ENCODE results near the gene CAMK1D.
"Not testable (repeated sequence)": the region's sequence is repeated elsewhere in the genome, so short reads cannot be mapped to it uniquely, and the experiment has no call there.

CAMK1D gene

GRCh38 chr10:12348870-12349628 is at the start of gene CAMK1D:
CAMK1D (plus strand) TSS chr10:12349547.
- DNase-seq: peak; percentile 67 to 69

- not testable (repeated sequence) for DNase-seq
Measured at GRCh38 chr10:12301036-12301435, 48.3 kb upstream of the CAMK1D start.

- DNase-seq: no peak
Measured at GRCh38 chr10:12308057-12308456, 41.3 kb upstream of the CAMK1D start.

- no peak for DNase-seq
Measured at GRCh38 chr10:12308736-12309375, 40.5 kb upstream of the CAMK1D start.

- not testable (repeated sequence) for DNase-seq
Measured at GRCh38 chr10:12309783-12310182, 39.6 kb upstream of the CAMK1D start.

GRCh38 chr10:12314836-12315235 is 34.5 kb upstream of the CAMK1D start:
- no peak for DNase-seq

- no peak for DNase-seq
Measured at GRCh38 chr10:12319076-12319475, 30.3 kb upstream of the CAMK1D start.

GRCh38 chr10:12320892-12321291 is 28.5 kb upstream of the CAMK1D start:
- DNase-seq: no peak

- DNase-seq: no peak
Measured at GRCh38 chr10:12321641-12322040, 27.7 kb upstream of the CAMK1D start.

- DNase-seq: no peak
Measured at GRCh38 chr10:12322583-12323131, 26.7 kb upstream of the CAMK1D start.

GRCh38 chr10:12324530-12324929 is 24.8 kb upstream of the CAMK1D start:
- no peak for DNase-seq

- no peak for DNase-seq
Measured at GRCh38 chr10:12327074-12327473, 22.3 kb upstream of the CAMK1D start.

GRCh38 chr10:12327476-12327875 is 21.9 kb upstream of the CAMK1D start:
- DNase-seq: no peak

GRCh38 chr10:12328312-12328711 is 21.0 kb upstream of the CAMK1D start:
- DNase-seq: not testable (repeated sequence)

- DNase-seq: no peak
Measured at GRCh38 chr10:12332572-12333379, 16.6 kb upstream of the CAMK1D start.

- DNase-seq: peak; percentile 18 to 54
Measured at GRCh38 chr10:12333380-12334185, 15.8 kb upstream of the CAMK1D start.

- no peak for DNase-seq
Measured at GRCh38 chr10:12334186-12334530, 15.2 kb upstream of the CAMK1D start.

- not testable (repeated sequence) for DNase-seq
Measured at GRCh38 chr10:12335169-12335568, 14.2 kb upstream of the CAMK1D start.

GRCh38 chr10:12337453-12338372 is 11.6 kb upstream of the CAMK1D start:
- no peak for DNase-seq

GRCh38 chr10:12338981-12339380 is 10.4 kb upstream of the CAMK1D start:
- DNase-seq: no peak

GRCh38 chr10:12340371-12340770 is 9.0 kb upstream of the CAMK1D start:
- DNase-seq: no peak
